Umbilical cord (tissue), 2 donors: Measurements from ENCODE around the gene NAA80. TPM values are rescaled to one million over a fixed set of nuclear protein-coding genes. Genes with fewer than 3 reads are reported as not detected.
"Not testable (repeated sequence)": the region's sequence is repeated elsewhere in the genome, so short reads cannot be mapped to it uniquely, and the experiment has no call there.

ENCODE experiments used
- DNase-seq: peaks from one replicate; pipeline ENCODE4 v3.0.0-alpha.2; 2015; ENCODE audit warnings: low spot score
- total RNA-seq: library from RNA; depleted of rRNA; stranded (reverse); fragments of >200 nt; gene quantifications from one replicate; pipeline ENCODE4 v1.2.3, GENCODE V29; 2014; ENCODE audit warnings: low replicate concordance; ENCODE audit not compliant: insufficient read depth

Gene NAA80
- total RNA-seq, 1 donor from 2014 or later: 2.2 TPM

GRCh38 chr3:50270422-50271224 is 28.6 kb downstream of the NAA80 start:
- DNase-seq: no peak

GRCh38 chr3:50269977-50270413 is 29.2 kb downstream of the NAA80 start:
- no peak for DNase-seq

GRCh38 chr3:50269460-50269859 is 29.7 kb downstream of the NAA80 start:
- DNase-seq: no peak

GRCh38 chr3:50268703-50269451 is 30.3 kb downstream of the NAA80 start, which contains the start of gene SEMA3B:
Gene SEMA3B, plus strand, starts transcription at chr3:50269147. Its CDS starts 94 bp downstream, at chr3:50269241.
- peak; percentile 80 for DNase-seq

GRCh38 chr3:50268276-50268675 is 30.9 kb downstream of the NAA80 start:
- DNase-seq: no peak

GRCh38 chr3:50267280-50267913 is 31.8 kb downstream of the NAA80 start:
- peak; percentile 82 for DNase-seq

- no peak for DNase-seq
Observed at GRCh38 chr3:50266836-50267235, 32.4 kb downstream of the NAA80 start.

- no peak for DNase-seq
Observed at GRCh38 chr3:50266017-50266416, 33.2 kb downstream of the NAA80 start.

- no peak for DNase-seq
Observed at GRCh38 chr3:50265571-50265970, 33.6 kb downstream of the NAA80 start.

GRCh38 chr3:50264964-50265485 is 34.2 kb downstream of the NAA80 start:
- no peak for DNase-seq

GRCh38 chr3:50264383-50264963 is 34.7 kb downstream of the NAA80 start:
- DNase-seq: peak; percentile 99

GRCh38 chr3:50263478-50264382 is 35.5 kb downstream of the NAA80 start:
- no peak for DNase-seq

- DNase-seq: no peak
Observed at GRCh38 chr3:50262778-50263177, 36.4 kb downstream of the NAA80 start.

- DNase-seq: not testable (repeated sequence)
Observed at GRCh38 chr3:50262200-50262599, 37.0 kb downstream of the NAA80 start.

GRCh38 chr3:50261505-50261904 is 37.7 kb downstream of the NAA80 start:
- no peak for DNase-seq

- no peak for DNase-seq
Observed at GRCh38 chr3:50260942-50261441, 38.2 kb downstream of the NAA80 start.

- DNase-seq: peak; percentile 95
Observed at GRCh38 chr3:50260027-50260941, 38.9 kb downstream of the NAA80 start.

- no peak for DNase-seq
Observed at GRCh38 chr3:50259432-50260026, 39.7 kb downstream of the NAA80 start.

- DNase-seq: no peak
Observed at GRCh38 chr3:50258979-50259378, 40.2 kb downstream of the NAA80 start.
